Neuronal stem cell (in vitro differentiated cells): ENCODE results near the gene ABLIM2.

Experiments
- DNase-seq: peaks from one replicate; pipeline ENCODE4 v3.0.0-alpha.2; 2013; ENCODE audit warnings: low spot score
- H2AFZ ChIP-seq: one replicate; pipeline ENCODE4 v1.6.1; 2013; ENCODE audit warnings: mild to moderate bottlenecking, low read length, inconsistent platforms
- H2AK5ac ChIP-seq: 2 replicates; pipeline ENCODE4 v1.6.1; 2013; ENCODE audit warnings: low read depth, mild to moderate bottlenecking, inconsistent platforms, low read length, moderate library complexity, mixed read lengths
- H2BK120ac ChIP-seq: 2 replicates; pipeline ENCODE4 v1.6.1; 2013; ENCODE audit warnings: low read depth, mild to moderate bottlenecking, inconsistent platforms, low read length, moderate library complexity, mixed read lengths
- H2BK12ac ChIP-seq: one replicate; pipeline ENCODE4 v1.6.1; 2013; ENCODE audit warnings: low read length, inconsistent platforms
- H2BK15ac ChIP-seq: 2 replicates; pipeline ENCODE4 v1.6.1; 2013; ENCODE audit warnings: mild to moderate bottlenecking, low read length, inconsistent platforms, mixed read lengths
- H2BK5ac ChIP-seq: one replicate; pipeline ENCODE4 v1.6.1; 2013; ENCODE audit warnings: inconsistent platforms, mild to moderate bottlenecking, low read length, moderate library complexity
- H3K14ac ChIP-seq: one replicate; pipeline ENCODE4 v1.6.1; 2013; ENCODE audit warnings: low read length, inconsistent platforms
- H3K18ac ChIP-seq: 2 replicates; pipeline ENCODE4 v1.6.1; 2013; ENCODE audit warnings: low read length, inconsistent platforms
- H3K23ac ChIP-seq: 2 replicates; pipeline ENCODE4 v1.6.1; 2013; ENCODE audit warnings: low read depth, mild to moderate bottlenecking, mixed read lengths, low read length, inconsistent platforms; ENCODE audit not compliant: poor library complexity
- H3K27ac ChIP-seq: replicated peaks from 3 replicates; pipeline ENCODE4 v1.5.1; 2013; ENCODE audit warnings: low read length, inconsistent platforms
- H3K27me3 ChIP-seq, 3 experiments: 2 replicates each; pipeline ENCODE4 v1.6.1; 2013; ENCODE audit warnings: low read length in 3 of 3, mild to moderate bottlenecking in 2 of 3, inconsistent platforms in 1 of 3, low read depth in 1 of 3, mixed read lengths in 1 of 3, moderate library complexity in 1 of 3; ENCODE audit not compliant: control insufficient read depth in 3 of 3, insufficient read depth in 3 of 3
- H3K36me3 ChIP-seq, 2 donors: replicated peaks in 1 of 2; 2 replicates each; pipeline ENCODE4 v1.6.1; 2013; ENCODE audit warnings: low read length in 2 of 2; ENCODE audit not compliant: control insufficient read depth in 2 of 2, insufficient read depth in 2 of 2
- H3K4ac ChIP-seq: 2 replicates; pipeline ENCODE4 v1.6.1; 2013; ENCODE audit warnings: inconsistent platforms, mild to moderate bottlenecking, low read length, moderate library complexity
- H3K4me1 ChIP-seq, 2 donors: 1 replicate in 1 of 2; 2 replicates in 1 of 2; pipeline ENCODE4 v1.6.1; 2013; ENCODE audit warnings: low read length in 2 of 2, low read depth in 1 of 2; ENCODE audit not compliant: control insufficient read depth in 2 of 2, insufficient read depth in 1 of 2
- H3K4me2 ChIP-seq: one replicate; pipeline ENCODE4 v1.6.1; 2013; ENCODE audit warnings: mild to moderate bottlenecking, low read length, inconsistent platforms; ENCODE audit not compliant: insufficient read depth, poor library complexity, severe bottlenecking
- H3K4me3 ChIP-seq, 2 donors: 2 replicates each; pipeline ENCODE4 v1.5.1; 2013; ENCODE audit warnings: low read length in 2 of 2, mild to moderate bottlenecking in 2 of 2, inconsistent platforms in 1 of 2, moderate library complexity in 1 of 2
- H3K79me1 ChIP-seq: one replicate; pipeline ENCODE4 v1.6.1; 2013; ENCODE audit warnings: low read depth, mild to moderate bottlenecking, inconsistent platforms, low read length, moderate library complexity
- H3K9ac ChIP-seq: one replicate; pipeline ENCODE4 v1.6.1; 2013; ENCODE audit warnings: mild to moderate bottlenecking, low read depth, low read length, inconsistent platforms; ENCODE audit not compliant: poor library complexity
- H3K9me3 ChIP-seq, 2 donors: replicated peaks in 1 of 2; 2 replicates each; pipeline versions ENCODE3 to v1.6.1; 2013; ENCODE audit warnings: low read length in 2 of 2, mild to moderate bottlenecking in 2 of 2, inconsistent platforms in 1 of 2, low read depth in 1 of 2, mixed read lengths in 1 of 2, moderate library complexity in 1 of 2; ENCODE audit not compliant: control insufficient read depth in 2 of 2, insufficient read depth in 1 of 2
- H4K8ac ChIP-seq: one replicate; pipeline ENCODE4 v1.6.1; 2013; ENCODE audit warnings: low read depth, mild to moderate bottlenecking, inconsistent platforms, low read length, moderate library complexity
- H4K91ac ChIP-seq: one replicate; pipeline ENCODE4 v1.6.1; 2013; ENCODE audit warnings: low read length, low read depth, mild to moderate bottlenecking, inconsistent platforms; ENCODE audit not compliant: poor library complexity
- WGBS, 2 donors: extraction: QIAGEN DNeasy Blood & Tissue Kit; methylation state at CpG; one replicate each; pipeline ENCODE4 v1.1.7; 2013; ENCODE audit warnings: missing lambda C conversion rate in 2 of 2, mixed read lengths in 1 of 2; ENCODE audit not compliant: insufficient read length in 2 of 2, insufficient replicate concordance in 1 of 2; ENCODE audit errors: extremely low coverage in 2 of 2; 5-methylcytosine and 5-hydroxymethylcytosine counted together

The ABLIM2 gene

DNA sequence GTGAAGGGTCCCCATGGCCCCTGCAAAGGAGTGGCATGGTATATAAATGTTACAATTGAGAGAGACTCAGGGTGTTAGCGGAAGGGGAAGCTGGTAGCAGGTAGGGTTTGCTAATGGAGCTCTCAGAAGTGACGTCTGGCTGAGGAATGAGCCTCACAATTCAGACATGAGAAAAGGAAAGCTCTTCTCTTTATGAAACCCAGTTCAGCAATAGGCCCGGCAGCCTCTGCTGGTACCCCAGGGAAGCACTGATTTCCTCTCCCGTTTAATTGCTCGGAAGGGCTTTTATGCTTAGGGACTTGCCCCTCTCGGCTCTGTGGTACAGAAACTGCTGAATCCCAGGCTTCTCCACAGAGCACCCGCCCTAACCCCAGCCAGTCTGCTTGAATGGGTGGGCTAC lies 199.5 kb downstream of the ABLIM2 start:
- no peak overlapping the region for H3K14ac ChIP-seq
- peak overlapping the region; percentile 47 for H2BK15ac ChIP-seq
- no peak overlapping the region for H4K91ac ChIP-seq
- no peak overlapping the region for H2AK5ac ChIP-seq
- no peaks in the 10 kb centered on the region for H3K36me3 ChIP-seq
- no CpG with 5 or more reads among the region's 7 CpGs for WGBS, 2 donors
- H2BK120ac ChIP-seq, result no peak overlapping the region
- H3K4me3 ChIP-seq, result no peak overlapping the region
- H2BK5ac ChIP-seq, result no peak overlapping the region
- H3K4me1 ChIP-seq, result peaks cover 6% of the 10 kb centered on the region in 2 donors
- H3K18ac ChIP-seq, result no peak overlapping the region
- no peak overlapping the region for H2AFZ ChIP-seq
- H2BK12ac ChIP-seq, result no peak overlapping the region
- H3K27me3 ChIP-seq, result no peaks in the 10 kb centered on the region
- H3K4ac ChIP-seq, result no peak overlapping the region
- H3K23ac ChIP-seq, result no peak overlapping the region
- no peak for DNase-seq
- H3K9ac ChIP-seq, result no peak overlapping the region
- no peak overlapping the region for H4K8ac ChIP-seq
- H3K79me1 ChIP-seq, result no peaks in the 10 kb centered on the region
- no peaks in the 10 kb centered on the region for H3K9me3 ChIP-seq
- H3K27ac ChIP-seq, result no peak overlapping the region
- H3K4me2 ChIP-seq, result no peak overlapping the region

DNA sequence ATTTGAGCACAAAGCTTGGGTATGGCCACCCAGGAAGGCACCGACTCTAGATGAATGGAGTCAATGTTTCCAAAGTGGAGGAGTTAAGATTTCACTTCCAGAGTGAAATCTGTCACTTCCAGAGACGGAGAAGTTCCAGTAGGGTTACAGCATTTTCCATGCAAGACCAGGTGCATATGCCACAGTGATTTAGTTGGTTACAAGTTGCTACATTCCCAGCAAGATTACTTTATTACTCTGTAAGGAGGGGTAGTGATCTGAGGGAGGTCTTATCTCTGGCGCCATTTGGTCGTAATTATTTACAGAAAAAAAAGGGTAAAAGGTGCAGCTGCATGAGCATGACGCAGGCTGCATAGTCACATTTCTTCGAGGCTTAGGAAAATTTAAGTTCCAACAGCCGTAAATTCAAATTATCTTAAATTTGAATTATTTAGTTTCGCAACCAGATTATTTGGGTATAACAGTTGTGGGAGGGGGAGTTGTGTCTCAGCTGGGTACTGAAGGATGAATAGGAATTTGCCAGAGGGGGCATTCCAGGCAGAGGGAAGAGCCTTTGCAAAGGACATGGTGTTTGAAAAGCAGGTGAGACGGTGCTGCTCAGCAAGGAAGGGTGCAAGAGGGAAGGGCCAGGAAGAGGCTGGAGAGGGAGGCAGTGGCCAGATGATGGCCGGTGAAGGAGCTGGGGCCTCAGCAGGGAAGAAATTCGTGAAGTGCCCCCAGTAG lies 201.5 kb downstream of the ABLIM2 start:
- H2BK15ac ChIP-seq, result no peak overlapping the region
- H3K9me3 ChIP-seq, result no peaks in the 10 kb centered on the region
- DNase-seq, result no peak
- no peaks in the 10 kb centered on the region for H3K79me1 ChIP-seq
- H3K18ac ChIP-seq, result no peak overlapping the region
- no peak overlapping the region for H2AFZ ChIP-seq
- no CpG with 5 or more reads among the region's 11 CpGs for WGBS, 2 donors
- H2BK12ac ChIP-seq, result no peak overlapping the region
- no peak overlapping the region for H4K91ac ChIP-seq
- H3K14ac ChIP-seq, result no peak overlapping the region
- H3K4me3 ChIP-seq, result no peak overlapping the region
- H2AK5ac ChIP-seq, result no peak overlapping the region
- H3K27ac ChIP-seq, result no peak overlapping the region
- H3K4me2 ChIP-seq, result no peak overlapping the region
- no peak overlapping the region for H3K23ac ChIP-seq
- H3K9ac ChIP-seq, result no peak overlapping the region
- no peak overlapping the region for H2BK5ac ChIP-seq
- no peaks in the 10 kb centered on the region for H3K27me3 ChIP-seq
- H3K36me3 ChIP-seq, result no peaks in the 10 kb centered on the region
- no peak overlapping the region for H3K4ac ChIP-seq
- H4K8ac ChIP-seq, result no peak overlapping the region
- peaks cover 6% of the 10 kb centered on the region in 2 donors for H3K4me1 ChIP-seq
- no peak overlapping the region for H2BK120ac ChIP-seq

DNA sequence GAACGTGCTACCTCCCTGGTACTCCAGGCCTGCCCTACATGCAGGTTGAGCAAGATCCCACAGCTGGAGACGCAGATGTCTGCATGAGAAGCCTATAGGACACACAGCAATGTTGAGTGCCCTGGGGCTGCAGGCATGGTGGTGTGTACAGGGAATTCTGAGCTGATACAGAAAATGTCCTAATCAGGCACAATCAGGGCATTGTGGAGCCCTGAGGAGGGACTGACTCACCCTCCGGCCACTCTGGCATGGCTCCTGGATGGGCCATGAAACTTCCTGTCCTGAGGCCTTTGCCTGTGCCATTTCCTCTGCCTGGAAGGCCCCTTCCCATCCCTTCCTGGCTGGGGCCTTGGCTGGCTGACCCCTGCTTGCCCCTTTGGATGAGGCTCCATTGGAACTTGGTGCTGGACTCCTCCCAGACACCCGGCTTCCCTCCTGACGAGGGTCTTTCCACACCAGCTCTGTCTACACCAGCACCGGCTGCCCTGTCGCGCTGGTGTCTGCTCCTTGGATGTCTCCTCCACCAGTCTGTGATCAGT lies 202.3 kb downstream of the ABLIM2 start:
- no peak overlapping the region for H3K4me2 ChIP-seq
- no peaks in the 10 kb centered on the region for H3K9me3 ChIP-seq
- no peak overlapping the region for H2BK120ac ChIP-seq
- no peak overlapping the region for H3K4ac ChIP-seq
- peaks cover 6% of the 10 kb centered on the region in 2 donors for H3K4me1 ChIP-seq
- H3K4me3 ChIP-seq, result no peak overlapping the region
- no peak overlapping the region for H2BK5ac ChIP-seq
- H3K36me3 ChIP-seq, result no peaks in the 10 kb centered on the region
- no peak overlapping the region for H3K27ac ChIP-seq
- no peak overlapping the region for H3K9ac ChIP-seq
- no peaks in the 10 kb centered on the region for H3K27me3 ChIP-seq
- H4K8ac ChIP-seq, result no peak overlapping the region
- peak overlapping the region; percentile 3 for H2BK15ac ChIP-seq
- no peak overlapping the region for H3K18ac ChIP-seq
- H2AK5ac ChIP-seq, result no peak overlapping the region
- no CpG with 5 or more reads among the region's 8 CpGs for WGBS, 2 donors
- H3K14ac ChIP-seq, result no peak overlapping the region
- no peaks in the 10 kb centered on the region for H3K79me1 ChIP-seq
- H2AFZ ChIP-seq, result no peak overlapping the region
- H2BK12ac ChIP-seq, result no peak overlapping the region
- H3K23ac ChIP-seq, result no peak overlapping the region
- no peak for DNase-seq
- H4K91ac ChIP-seq, result no peak overlapping the region

DNA sequence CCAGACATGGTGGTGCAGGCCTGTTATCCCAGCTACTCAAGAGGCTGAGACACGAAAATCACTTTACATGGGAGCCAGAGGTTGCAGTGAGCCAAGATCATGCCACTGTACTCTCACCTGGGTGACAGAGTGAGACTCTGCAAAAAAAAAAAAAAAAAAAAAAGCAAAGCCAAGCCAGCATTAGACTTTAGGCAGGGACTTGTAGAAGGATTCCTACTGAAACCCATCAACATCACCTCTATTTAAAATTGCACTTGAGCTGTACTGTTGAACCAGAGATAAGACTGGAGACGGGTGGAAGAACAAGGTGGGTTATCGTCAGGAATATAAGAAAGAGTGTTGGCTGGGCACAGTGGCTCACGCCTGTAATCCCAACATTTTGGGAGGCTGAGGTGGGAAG lies 203.2 kb downstream of the ABLIM2 start:
- Histone ChIP-seq H3K9ac (no peak overlapping the region), H4K91ac (no peak overlapping the region), H4K8ac (no peak overlapping the region), H3K23ac (no peak overlapping the region), H3K4ac (no peak overlapping the region), H2BK15ac (no peak overlapping the region), H3K27ac (no peak overlapping the region), H3K4me3 (no peak overlapping the region), H3K14ac (no peak overlapping the region), H3K18ac (no peak overlapping the region), H3K27me3 (no peaks in the 10 kb centered on the region), H2BK120ac (no peak overlapping the region), H2AK5ac (no peak overlapping the region), H2BK5ac (no peak overlapping the region), H2AFZ (no peak overlapping the region), H3K9me3 (no peaks in the 10 kb centered on the region), H3K4me1 (peaks cover 0 to 2% of the 10 kb centered on the region in 2 donors), H3K79me1 (no peaks in the 10 kb centered on the region), H3K36me3 (no peaks in the 10 kb centered on the region), H3K4me2 (no peak overlapping the region), H2BK12ac (no peak overlapping the region)
- no CpG with 5 or more reads among the region's 4 CpGs for WGBS, 2 donors
- no peak for DNase-seq
